Neural progenitor cell (in vitro differentiated cells): ENCODE measurements around the gene ARL11.

Experiments
- EZH2phosphoT487 ChIP-seq: fragments of 200-600 bp; sonication (generic); IDR thresholded peaks from 2 replicates; pipeline ENCODE4 v1.6.1; 2017; ENCODE audit warnings: antibody characterized with exemption
- TF ChIP-seq, protein P1 (sequence below): fragments of 200-600 bp; sonication (generic); IDR thresholded peaks from 2 replicates; pipeline ENCODE4 v1.5.1; 2017; ENCODE audit warnings: antibody characterized with exemption, mild to moderate bottlenecking

DNA sequence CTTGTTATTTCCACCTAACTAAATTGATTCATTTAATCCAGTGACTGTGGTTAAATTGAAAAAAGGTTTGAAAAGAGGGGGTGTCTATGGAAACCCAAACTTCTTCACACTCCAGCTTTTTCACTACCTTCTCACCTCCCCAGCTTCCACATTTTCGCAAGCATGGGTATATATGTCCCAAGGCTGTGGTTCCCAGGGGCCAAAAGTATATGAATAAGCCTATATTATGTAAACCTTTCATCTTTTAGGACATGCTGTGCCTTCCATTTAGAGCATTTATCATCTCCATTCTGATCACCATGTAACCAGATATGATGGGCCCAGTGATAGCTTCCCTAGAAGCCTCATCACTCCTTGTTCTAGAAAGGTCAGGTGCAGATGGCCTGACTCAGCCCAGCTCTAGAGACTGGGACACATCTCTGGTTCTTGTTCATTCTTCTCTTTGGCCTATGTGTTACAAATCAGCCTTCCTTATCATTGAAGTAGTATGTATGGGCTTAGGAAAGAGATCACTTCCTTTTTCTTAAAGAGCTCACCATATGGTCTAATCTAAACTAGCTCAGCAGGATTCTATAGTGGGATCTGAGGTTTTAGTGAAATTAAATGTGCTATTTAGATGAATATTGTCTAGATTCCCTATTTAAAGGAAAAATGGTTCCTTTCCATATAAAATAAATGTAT lies 19.5 kb upstream of the ARL11 start:
- TF ChIP-seq, protein P1, sequence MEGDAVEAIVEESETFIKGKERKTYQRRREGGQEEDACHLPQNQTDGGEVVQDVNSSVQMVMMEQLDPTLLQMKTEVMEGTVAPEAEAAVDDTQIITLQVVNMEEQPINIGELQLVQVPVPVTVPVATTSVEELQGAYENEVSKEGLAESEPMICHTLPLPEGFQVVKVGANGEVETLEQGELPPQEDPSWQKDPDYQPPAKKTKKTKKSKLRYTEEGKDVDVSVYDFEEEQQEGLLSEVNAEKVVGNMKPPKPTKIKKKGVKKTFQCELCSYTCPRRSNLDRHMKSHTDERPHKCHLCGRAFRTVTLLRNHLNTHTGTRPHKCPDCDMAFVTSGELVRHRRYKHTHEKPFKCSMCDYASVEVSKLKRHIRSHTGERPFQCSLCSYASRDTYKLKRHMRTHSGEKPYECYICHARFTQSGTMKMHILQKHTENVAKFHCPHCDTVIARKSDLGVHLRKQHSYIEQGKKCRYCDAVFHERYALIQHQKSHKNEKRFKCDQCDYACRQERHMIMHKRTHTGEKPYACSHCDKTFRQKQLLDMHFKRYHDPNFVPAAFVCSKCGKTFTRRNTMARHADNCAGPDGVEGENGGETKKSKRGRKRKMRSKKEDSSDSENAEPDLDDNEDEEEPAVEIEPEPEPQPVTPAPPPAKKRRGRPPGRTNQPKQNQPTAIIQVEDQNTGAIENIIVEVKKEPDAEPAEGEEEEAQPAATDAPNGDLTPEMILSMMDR = no peak
- no peak for TF ChIP-seq EZH2phosphoT487
